Uterus (tissue), 4 donors: ENCODE data around the gene COL23A1. TPM values are rescaled to one million over a fixed set of nuclear protein-coding genes. Genes with fewer than 3 reads are reported as not detected.

Experiments used
- DNase-seq, 2 donors: peaks; one replicate each; pipeline ENCODE4 v3.0.0-alpha.2; 2019 to 2020
- H3K27ac ChIP-seq, 2 donors: fragments of 200-600 bp; sonication (generic); 1 replicate in 1 of 2; 2 replicates in 1 of 2; pipeline ENCODE4 v1.5.1; 2016 to 2018
- H3K27me3 ChIP-seq, 2 donors: fragments of 200-600 bp; sonication (generic); one replicate each; pipeline ENCODE4 v1.5.1; 2018 to 2019; ENCODE audit warnings: control low read depth in 1 of 2
- H3K36me3 ChIP-seq, 2 donors: fragments of 200-600 bp; sonication (generic); one replicate each; pipeline ENCODE4 v1.5.1; 2019; ENCODE audit warnings: control low read depth in 1 of 2
- H3K4me1 ChIP-seq, 2 donors: fragments of 200-600 bp; sonication (generic); one replicate each; pipeline ENCODE4 v1.5.1; 2018 to 2019; ENCODE audit warnings: control low read depth in 1 of 2
- H3K4me3 ChIP-seq, 2 donors: fragments of 200-600 bp; sonication (generic); 1 replicate in 1 of 2; 2 replicates in 1 of 2; pipeline ENCODE4 v1.5.1; 2018 to 2019; ENCODE audit warnings: mild to moderate bottlenecking in 1 of 2
- H3K9me3 ChIP-seq, 2 donors: fragments of 200-600 bp; sonication (generic); one replicate each; pipeline ENCODE4 v1.5.1; 2019; ENCODE audit warnings: control low read depth in 1 of 2
- POLR2A ChIP-seq, 2 donors: fragments of 450-650 bp; IDR thresholded peaks; one replicate each; pipeline ENCODE4 v1.6.1; 2016; ENCODE audit warnings: antibody characterized with exemption in 2 of 2, mild to moderate bottlenecking in 1 of 2, moderate library complexity in 1 of 2
- intact Hi-C: fragments of 100-400 bp; cut with DNase I; formaldehyde crosslinking; loops from one replicate; pipeline ENCODE4 v1.15.1; 2023; ENCODE audit warnings: low total_unique reads
- total RNA-seq, 4 donors: library from RNA; depleted of rRNA in 3 of 4; stranded (reverse); fragments of >200 nt in 3 of 4; gene quantifications; one replicate each; pipeline versions ENCODE4 v1.1.0 to v1.2.4, GENCODE V29; 2014 to 2023
- TF ChIP-seq, protein P1 (sequence below), 4 experiments: fragments of 200-600 bp in 2 of 4; fragments of 450-650 bp in 2 of 4; sonication (generic) in 2 of 4; IDR thresholded peaks; one replicate each; pipeline ENCODE4 v1.5.1; 2016 to 2019; ENCODE audit warnings: antibody characterized with exemption in 4 of 4, mild to moderate bottlenecking in 2 of 4, moderate library complexity in 1 of 4
- donor health status: DM: yes; HTN: yes; CAD: no.

The COL23A1 gene
- total RNA-seq, 4 donors from 2014 or later, result 0.85 to 7.6 (median 2.0) TPM; not detected in 1

DNA sequence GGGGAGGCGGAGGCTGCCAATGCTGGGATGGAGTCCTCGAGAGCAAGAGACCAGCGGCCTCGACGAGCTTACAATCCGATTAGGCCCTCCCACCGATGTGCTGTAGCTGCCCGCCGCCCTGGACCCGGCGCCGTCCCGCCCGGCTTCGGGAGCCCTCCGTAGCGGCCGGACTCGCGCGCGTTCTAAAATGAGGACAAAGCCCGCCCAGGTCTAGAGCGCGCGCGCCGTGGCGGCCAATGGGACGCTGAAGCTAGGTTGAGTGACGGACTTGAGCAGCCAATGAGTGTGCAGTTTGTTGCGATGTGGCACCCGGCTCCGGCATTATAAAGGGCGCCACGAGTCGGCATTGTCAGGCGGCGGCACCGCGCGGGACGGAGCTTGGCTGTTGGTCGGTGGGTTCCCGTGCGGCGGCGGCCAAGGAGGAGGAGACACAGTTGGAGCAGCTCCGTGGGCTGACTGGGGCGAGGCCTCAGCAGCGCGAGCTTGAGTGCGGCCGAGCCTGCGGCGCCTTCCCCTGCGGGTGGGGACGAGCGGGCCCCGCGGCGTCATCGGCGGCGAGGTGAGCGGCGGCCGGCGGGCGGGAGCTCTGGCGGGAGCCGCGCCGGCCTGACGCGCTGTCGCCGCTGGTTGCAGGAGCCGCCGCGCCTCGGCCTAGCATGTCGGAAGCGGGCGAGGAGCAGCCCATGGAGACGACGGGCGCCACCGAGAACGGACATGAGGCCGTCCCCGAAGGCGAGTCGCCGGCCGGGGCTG is 385.8 kb downstream of the COL23A1 start, which contains the start of gene HNRNPAB:
TSS of gene HNRNPAB (plus strand) at position 352 of the 753 bp plus-strand sequence. CDS start at position 657, 305 bp downstream.
- intact Hi-C loops, result no loop called here
- H3K4me3 ChIP-seq, result peak within 1 kb of the TSS; percentile 52 to 100
- peak; percentile 96 for DNase-seq
- H3K36me3 ChIP-seq, result no peaks in the 10 kb centered on the region
- no peaks in the 10 kb centered on the region for H3K9me3 ChIP-seq
- peaks cover 6 to 12% of the 10 kb centered on the region in 2 donors for H3K4me1 ChIP-seq
- H3K27me3 ChIP-seq, result no peaks in the 10 kb centered on the region
- peak within 1 kb of the TSS; percentile 67 to 97 for H3K27ac ChIP-seq
- TF ChIP-seq POLR2A (IDR thresholded peaks at IDR 0.05), result peak; percentile 98 to 100
- TF ChIP-seq, protein P1, sequence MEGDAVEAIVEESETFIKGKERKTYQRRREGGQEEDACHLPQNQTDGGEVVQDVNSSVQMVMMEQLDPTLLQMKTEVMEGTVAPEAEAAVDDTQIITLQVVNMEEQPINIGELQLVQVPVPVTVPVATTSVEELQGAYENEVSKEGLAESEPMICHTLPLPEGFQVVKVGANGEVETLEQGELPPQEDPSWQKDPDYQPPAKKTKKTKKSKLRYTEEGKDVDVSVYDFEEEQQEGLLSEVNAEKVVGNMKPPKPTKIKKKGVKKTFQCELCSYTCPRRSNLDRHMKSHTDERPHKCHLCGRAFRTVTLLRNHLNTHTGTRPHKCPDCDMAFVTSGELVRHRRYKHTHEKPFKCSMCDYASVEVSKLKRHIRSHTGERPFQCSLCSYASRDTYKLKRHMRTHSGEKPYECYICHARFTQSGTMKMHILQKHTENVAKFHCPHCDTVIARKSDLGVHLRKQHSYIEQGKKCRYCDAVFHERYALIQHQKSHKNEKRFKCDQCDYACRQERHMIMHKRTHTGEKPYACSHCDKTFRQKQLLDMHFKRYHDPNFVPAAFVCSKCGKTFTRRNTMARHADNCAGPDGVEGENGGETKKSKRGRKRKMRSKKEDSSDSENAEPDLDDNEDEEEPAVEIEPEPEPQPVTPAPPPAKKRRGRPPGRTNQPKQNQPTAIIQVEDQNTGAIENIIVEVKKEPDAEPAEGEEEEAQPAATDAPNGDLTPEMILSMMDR (IDR thresholded peaks at IDR 0.05), result peak in 2 of 4 experiments; percentile 6 to 11

DNA sequence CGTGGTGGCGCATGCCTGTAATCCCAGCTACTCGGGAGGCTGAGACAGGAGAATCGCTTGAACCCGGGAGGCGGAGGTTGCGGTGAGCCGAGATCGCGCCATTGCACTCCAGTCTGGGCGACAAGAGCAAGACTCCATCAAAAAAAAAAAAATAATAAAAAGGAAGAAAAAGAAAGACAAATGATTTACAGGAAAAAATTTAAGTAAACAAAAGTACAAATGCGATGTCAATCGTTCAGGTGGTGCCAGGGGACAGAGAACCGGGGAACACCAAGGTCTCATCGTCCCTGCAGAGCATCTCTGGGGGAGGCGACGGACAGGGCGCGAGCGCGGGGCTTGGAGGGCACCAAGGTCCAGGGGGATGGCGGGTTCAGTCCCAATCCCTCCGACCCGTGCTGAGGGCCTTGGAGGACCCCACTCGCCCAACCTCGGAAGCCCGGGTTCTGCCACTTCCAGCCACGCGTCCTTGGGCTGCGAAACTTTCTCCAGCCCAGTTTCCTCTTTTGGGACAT is 386.5 kb downstream of the COL23A1 start:
- no peaks in the 10 kb centered on the region for H3K9me3 ChIP-seq
- H3K4me3 ChIP-seq, result peak overlapping the region; percentile 52 to 100
- H3K27me3 ChIP-seq, result no peaks in the 10 kb centered on the region
- H3K27ac ChIP-seq, result peak overlapping the region in 1 of 2 donors; percentile 97
- DNase-seq, result no peak
- no peaks in the 10 kb centered on the region for H3K36me3 ChIP-seq
- intact Hi-C loops, result no loop called here
- peaks cover 6 to 12% of the 10 kb centered on the region in 2 donors for H3K4me1 ChIP-seq
- no peak for TF ChIP-seq POLR2A (IDR thresholded peaks at IDR 0.05)
- TF ChIP-seq, protein P1 (IDR thresholded peaks at IDR 0.05), result no peak

DNA sequence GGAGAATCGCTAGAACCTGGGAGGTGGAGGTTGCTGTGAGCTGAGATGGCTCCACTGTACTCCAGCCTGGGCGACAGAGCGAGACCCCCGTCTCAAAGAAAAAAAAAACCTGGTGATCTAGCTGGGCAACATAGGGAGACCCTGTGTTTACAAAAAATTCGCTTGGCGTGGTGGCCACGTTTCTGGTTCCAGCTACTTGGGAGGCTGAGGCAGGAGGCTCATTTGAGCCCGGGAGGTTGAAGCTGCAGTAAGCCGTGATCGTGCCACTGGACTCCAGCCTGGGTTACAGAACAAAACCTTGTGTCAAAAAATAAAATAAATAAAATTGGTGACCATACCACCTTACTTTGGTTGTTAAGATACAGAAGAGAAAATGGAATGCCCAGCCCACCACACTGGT is 387.7 kb downstream of the COL23A1 start:
- intact Hi-C loops, result no loop called here
- DNase-seq, result no peak

DNA sequence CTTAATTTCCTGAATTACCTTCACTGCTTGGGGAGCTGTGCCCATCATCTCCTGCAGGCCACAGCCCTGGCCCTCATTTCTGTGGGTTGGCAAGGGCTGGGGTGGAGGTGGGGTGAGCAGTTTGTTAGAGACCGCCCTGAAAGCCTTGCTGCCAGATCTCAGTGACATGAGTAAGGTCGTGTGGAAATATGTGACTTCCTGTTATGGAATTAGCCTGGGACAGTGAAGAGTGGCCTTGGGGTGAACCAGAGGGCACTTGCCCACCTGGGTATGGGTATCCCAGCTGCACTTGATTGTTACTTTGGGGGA is 388.3 kb downstream of the COL23A1 start:
- Histone ChIP-seq H3K4me1 (peaks cover 6 to 12% of the 10 kb centered on the region in 2 donors), H3K4me3 (no peak overlapping the region), H3K27ac (no peak overlapping the region), H3K9me3 (no peaks in the 10 kb centered on the region), H3K27me3 (no peaks in the 10 kb centered on the region), H3K36me3 (no peaks in the 10 kb centered on the region)
- TF ChIP-seq, protein P1 (IDR thresholded peaks at IDR 0.05), result no peak
- TF ChIP-seq POLR2A (IDR thresholded peaks at IDR 0.05), result no peak
- intact Hi-C loops, result no loop called here
- DNase-seq, result no peak

More for the DNA sequence above, 387.7 kb downstream of the COL23A1 start:
- H3K27ac ChIP-seq, result no peak overlapping the region
- H3K9me3 ChIP-seq, result no peaks in the 10 kb centered on the region
- peaks cover 6 to 12% of the 10 kb centered on the region in 2 donors for H3K4me1 ChIP-seq
- no peak overlapping the region for H3K4me3 ChIP-seq
- H3K36me3 ChIP-seq, result no peaks in the 10 kb centered on the region
- no peak for TF ChIP-seq POLR2A (IDR thresholded peaks at IDR 0.05)
- TF ChIP-seq, protein P1 (IDR thresholded peaks at IDR 0.05), result no peak
- no peaks in the 10 kb centered on the region for H3K27me3 ChIP-seq

DNA sequence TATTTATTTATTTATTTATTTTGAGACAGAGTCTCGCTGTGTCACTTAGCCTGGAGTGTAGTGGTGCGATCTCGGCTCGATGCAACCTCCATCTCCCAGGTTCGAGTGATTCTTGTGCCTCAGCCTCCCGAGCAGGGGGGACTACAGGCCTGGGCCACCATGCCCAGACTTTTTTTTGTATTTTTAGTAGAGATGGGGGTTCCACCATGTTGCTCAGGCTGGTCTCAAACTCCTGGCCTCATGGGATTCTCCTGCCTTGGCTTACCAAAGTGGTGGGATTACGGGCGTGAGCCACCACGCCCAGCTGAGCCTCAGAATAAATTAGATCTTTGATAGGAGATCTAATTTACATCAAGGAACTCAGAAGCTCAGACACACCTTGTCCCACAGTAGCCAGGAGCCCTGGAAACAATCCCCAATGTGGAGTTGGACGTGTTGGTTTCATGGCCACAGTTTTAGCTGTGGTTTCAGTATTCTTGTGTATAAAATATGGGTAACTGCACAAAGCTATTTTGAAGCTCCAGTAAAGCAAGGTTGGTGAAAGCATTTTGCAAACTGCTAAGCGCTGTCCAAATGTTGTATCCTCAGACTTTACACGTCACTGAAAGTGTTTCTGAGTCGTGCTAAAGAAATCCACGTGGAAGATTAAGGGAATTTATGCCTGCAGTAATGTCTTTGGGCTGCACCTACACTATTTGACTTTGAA is 388.8 kb downstream of the COL23A1 start:
- H3K4me3 ChIP-seq, result no peak overlapping the region
- peaks cover 6 to 9% of the 10 kb centered on the region in 2 donors for H3K4me1 ChIP-seq
- H3K9me3 ChIP-seq, result no peaks in the 10 kb centered on the region
- no peak for DNase-seq
- intact Hi-C loops, result no loop called here
- no peaks in the 10 kb centered on the region for H3K36me3 ChIP-seq
- TF ChIP-seq POLR2A (IDR thresholded peaks at IDR 0.05), result no peak
- TF ChIP-seq, protein P1 (IDR thresholded peaks at IDR 0.05), result no peak
- H3K27me3 ChIP-seq, result no peaks in the 10 kb centered on the region
- no peak overlapping the region for H3K27ac ChIP-seq
